NCI-H1436 (cell line): ENCODE data around the gene BMI1.

Experiments used
- DNase-seq: peaks from one replicate; lab custom pipeline; 2025; lab: John Stamatoyannopoulos, UW

The BMI1 gene

GRCh38 chr10:22367471-22367870, 46.6 kb downstream of the BMI1 start:
- DNase-seq = no peak

GRCh38 chr10:22368402-22368801, 47.5 kb downstream of the BMI1 start:
- DNase-seq = no peak

GRCh38 chr10:22368981-22369380, 48.1 kb downstream of the BMI1 start:
- DNase-seq = no peak

GRCh38 chr10:22369434-22370072, 48.7 kb downstream of the BMI1 start:
- no peak for DNase-seq

- DNase-seq = no peak
Measured at GRCh38 chr10:22370320-22370719, 49.4 kb downstream of the BMI1 start.

- no peak for DNase-seq
Measured at GRCh38 chr10:22372298-22372697, 51.4 kb downstream of the BMI1 start.

GRCh38 chr10:22372917-22373316, 52.0 kb downstream of the BMI1 start:
- no peak for DNase-seq

- no peak for DNase-seq
Measured at GRCh38 chr10:22374489-22375126, 53.7 kb downstream of the BMI1 start.

- no peak for DNase-seq
Measured at GRCh38 chr10:22379059-22379458, 58.2 kb downstream of the BMI1 start.
